ENCODE data around the gene ARHGAP22. TPM values are rescaled to one million over a fixed set of nuclear protein-coding genes. Genes with fewer than 3 reads are reported as not detected.

Gene ARHGAP22
- total RNA-seq, 1 donor from 2014 or later, result 3.4 TPM

DNA sequence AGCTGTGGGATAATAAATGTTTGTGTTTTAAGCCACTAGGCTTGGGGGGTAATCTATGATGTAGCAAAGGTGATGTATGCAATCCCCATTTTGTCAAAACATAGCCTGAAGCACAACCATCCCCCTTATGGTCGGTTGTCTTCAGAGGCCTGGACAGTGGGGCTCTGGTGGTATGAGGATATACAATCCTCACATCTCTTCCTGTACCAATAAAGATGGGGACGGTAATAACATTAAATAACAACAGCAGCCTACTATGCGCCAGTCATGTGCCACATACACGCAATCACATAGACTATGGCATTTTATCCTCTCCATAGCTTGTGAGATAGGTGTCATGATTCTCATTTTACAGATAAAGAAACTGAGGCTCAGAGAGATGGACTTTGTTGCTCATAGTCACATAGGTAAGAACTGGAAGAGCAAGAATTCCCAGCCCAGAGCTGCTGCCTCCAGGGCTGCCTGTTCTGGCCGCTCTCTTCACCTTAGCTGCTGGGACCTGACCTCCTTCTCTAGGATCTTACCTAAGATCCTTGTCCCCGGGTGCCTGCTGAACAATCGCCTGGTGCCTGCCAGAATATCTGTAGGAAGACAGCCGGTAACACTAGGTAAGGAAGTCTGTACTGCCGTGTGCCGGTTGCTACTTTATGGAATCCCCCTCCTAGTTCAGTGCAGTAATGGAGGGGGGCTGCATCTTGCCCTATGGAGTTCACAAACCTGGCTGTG lies 108.6 kb downstream of the ARHGAP22 start:
- intact Hi-C loops (cut with micrococcal nuclease), result no loop called here
- no peak for DNase-seq
- no peak for ATAC-seq

DNA sequence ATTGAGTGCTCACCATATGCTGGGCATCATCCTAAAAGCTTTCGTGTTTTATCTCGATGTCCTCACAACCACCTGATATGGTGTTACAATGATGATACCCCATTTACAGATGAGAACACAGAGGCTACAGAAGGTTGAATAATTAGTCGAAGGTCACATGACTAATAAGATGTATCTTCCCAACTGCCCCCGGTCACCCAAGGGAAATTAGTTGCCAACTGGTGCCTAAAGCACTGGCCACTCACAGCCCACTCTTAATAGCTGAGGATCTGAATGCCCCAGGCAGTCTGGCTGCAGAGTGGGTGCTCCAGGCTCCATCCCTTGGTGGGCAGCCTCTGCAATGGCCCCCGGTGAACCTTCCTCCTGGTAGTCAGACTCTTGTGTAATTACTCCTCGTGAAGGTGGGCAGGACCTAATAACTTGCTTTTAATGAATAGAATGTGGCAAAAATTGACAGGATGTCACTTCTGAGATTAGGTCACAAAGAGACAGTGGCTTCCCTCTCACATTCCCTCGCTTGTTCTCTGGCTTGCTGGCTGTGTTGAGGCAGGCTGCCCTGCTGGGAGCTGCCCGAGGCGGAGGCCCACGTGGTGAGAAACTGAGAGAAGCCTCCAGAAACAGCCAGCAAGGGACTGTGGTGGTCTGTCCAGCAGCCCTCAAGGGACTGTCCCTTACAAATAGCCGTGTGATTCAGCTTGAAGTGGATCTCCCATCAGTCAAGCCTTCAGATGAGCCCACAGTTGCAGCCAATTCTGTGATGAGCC lies 109.4 kb downstream of the ARHGAP22 start:
- intact Hi-C loops (cut with micrococcal nuclease), result no loop called here
- ATAC-seq (no peak), DNase-seq (no peak)

DNA sequence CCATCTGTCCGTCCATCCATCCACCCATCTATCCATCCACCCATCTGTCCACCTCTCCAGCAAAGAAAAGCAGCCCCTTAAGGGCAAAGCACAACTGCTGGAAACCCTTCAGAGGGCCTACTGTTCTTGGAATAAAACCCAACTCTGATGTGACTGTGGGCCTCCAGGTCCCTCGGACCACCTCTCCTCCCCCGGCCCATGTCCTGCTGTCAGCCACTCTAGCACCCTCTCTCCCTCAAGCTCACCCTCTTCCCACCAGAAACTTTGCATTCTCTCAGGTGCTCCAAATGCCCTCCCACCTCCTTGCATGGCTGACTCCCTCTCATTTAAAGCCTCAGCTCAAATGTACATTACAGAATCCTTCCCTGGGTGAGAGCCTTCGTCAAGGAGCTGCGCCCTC lies 110.3 kb downstream of the ARHGAP22 start:
- intact Hi-C loops (cut with micrococcal nuclease), result no loop called here
- no peak for DNase-seq
- no peak for ATAC-seq

DNA sequence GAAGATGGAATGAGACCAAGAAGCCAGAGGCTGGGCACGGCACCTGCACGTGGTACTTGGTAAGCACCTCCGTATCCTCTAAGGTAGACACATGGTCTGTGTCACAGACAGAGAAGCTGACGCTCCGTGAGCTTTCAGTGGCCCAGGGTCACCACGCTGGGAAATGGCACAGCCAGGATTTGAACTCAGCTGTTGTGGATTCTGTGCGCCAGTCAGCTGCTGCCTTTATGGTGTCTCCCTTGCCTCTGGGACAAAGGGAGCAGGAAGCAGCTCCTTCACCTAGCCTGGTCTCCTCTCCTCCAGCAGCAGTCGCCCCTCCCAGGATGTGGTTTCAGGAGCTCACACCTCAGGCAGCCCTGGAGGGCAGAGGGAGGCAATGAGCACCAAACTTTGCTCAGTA lies 110.8 kb downstream of the ARHGAP22 start:
- no peak for DNase-seq
- no peak for ATAC-seq
- intact Hi-C loops (cut with micrococcal nuclease), result no loop called here

DNA sequence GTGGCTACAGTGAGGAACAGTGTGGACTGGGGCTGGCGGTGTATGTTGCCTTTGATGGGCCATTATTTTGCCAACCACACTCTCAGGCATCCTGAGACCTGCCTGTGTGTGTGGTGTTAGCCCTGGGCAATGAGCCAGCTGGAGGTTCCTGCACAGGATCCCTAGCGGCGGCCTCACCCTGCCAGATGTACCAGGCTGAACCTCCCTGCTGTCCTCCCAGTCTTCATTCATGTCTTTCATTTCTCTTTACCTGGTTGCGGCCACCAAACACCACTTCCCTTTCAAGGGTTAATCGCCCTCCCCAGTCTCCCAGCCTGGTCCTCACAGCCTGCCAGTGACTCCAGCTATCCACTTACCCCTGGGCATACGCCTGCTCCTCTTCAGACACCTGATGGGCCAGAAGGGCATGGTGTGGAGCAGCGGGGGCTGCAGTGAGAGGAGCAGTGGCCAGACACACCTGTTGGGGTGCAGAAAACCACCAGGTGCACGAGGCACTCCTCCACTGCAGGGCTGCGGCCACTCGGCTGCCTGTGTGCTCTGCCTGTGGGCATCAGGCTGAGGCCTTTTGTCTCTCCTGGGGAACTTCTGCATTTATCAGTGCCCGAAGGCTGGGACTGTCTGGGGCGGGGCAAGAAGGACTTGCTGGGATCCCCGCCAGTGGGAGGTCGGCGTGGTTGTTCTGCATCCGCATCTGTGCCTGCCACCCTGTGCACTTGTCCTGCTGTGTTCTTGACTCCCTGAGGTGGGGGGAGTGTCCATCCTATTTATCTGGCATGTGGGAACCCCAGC lies 111.6 kb downstream of the ARHGAP22 start:
- ATAC-seq (peak; percentile 82), DNase-seq (peak; percentile 65)
- intact Hi-C loops (cut with micrococcal nuclease), result no loop called here

DNA sequence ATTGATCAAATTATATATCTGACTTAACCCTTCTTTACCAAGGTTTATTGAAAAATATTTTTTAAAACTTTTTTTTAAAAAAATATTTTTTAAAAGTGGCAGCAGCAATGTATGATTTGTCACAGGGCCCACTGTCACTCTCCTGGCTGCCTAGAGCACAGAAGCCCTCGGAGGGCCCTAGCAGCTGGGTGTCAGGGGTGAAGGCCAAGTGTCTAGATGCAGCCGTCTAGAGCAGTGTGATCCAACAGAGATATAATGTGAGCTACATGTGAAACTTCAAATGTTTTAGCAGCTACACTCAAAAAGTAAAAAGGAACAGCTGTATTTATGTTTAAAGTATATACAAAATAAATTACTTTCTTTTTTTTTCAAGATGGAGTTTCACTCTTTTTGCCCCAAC lies 112.7 kb downstream of the ARHGAP22 start:
- intact Hi-C loops (cut with micrococcal nuclease), result no loop called here
- no peak for ATAC-seq
- no peak for DNase-seq

DNA sequence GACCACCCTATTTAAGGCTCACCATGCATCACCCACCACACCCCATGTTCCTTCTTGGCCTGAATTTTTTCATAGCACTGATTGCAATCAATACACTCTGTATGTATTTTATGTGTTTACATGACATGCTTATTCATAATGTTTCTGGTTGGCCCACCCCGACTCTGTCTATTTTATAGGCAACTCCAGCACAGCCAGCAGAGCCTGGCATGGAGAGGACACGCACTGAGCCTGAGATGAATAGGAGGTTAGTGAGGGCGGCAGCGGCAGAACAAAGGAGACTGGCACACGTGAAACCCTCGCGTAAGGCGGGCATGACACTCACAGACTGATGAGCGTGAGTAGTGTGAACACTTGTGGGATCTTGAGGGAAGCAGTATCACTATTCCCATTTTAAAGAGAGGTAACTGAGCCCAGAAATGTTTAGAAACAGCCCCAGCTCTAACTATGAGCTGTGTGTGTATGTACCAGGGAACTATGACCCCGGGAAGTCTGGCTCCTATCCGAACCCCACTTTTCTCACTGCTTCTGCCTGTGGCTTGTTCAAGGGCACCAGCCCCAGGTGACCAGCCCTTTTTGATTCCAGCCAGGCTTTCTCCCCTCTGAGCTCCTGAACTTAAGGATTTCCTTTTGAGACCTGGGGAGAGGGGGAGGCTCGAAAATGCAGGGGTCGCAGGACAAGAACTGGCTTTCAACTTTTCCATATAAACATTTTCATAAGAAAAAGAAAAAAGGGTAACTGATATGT lies 113.3 kb downstream of the ARHGAP22 start:
- no peak for DNase-seq
- no peak for ATAC-seq
- intact Hi-C loops (cut with micrococcal nuclease), result no loop called here

DNA sequence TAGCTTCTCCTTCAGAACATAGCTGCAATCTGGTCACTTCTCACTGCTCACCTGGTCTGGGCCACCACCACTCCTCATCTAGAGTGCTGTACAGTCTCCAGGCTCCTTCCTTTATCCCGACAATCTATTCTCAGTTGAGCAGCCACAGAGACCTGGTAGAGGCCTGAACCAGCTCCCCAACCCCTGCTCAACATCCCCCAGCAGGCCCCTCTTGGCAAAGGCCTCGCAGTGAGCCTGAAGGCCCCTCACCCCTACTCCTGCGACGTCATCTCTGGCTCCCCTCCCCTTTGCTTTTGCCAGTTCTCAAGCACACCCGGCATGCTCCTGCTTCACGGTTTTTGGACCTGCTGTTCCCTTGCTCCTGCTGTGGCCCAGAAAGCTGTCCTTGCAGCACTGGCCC lies 113.9 kb downstream of the ARHGAP22 start:
- no peak for DNase-seq
- intact Hi-C loops (cut with micrococcal nuclease), result no loop called here
- ATAC-seq, result no peak

DNA sequence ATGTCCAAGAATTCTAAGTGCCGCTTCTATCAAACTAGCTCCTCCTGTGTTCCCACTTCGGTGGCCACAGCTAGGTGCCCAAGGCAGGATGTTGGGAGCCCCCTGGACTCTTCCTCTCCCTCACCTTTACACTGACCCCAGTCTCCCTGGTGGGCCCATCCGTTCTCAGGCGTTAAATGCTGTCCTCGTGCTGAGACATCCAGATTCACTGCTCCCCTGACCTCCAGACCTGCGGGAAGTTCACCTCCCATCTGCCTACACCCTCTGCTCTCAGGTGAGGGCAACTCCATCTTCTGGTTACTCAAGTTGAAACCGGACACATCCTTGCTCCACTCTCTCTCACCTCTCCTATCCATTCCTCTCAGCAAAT lies 114.3 kb downstream of the ARHGAP22 start:
- ATAC-seq (no peak), DNase-seq (no peak)
- intact Hi-C loops (cut with micrococcal nuclease), result no loop called here

DNA sequence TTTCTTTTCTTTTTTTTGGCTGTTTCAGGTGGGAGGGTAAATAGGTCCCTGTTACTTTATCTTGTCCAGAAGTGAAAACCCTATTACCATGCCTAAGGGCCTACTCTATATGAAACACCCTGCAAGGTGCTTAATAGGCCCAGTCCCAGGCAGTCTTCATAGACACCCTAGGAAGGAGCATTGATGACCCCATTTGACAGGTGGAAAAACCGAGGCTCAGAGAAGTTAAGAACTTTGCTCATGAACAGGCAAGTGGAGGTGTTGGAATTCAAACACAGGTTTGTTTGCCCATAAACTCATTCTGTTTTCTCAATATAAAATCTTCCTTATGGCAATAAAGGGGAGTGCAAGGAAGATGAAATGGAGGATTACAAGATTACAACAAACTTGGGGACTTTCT lies 115.8 kb downstream of the ARHGAP22 start:
- no peak for ATAC-seq
- intact Hi-C loops (cut with micrococcal nuclease), result no loop called here
- no peak for DNase-seq

DNA sequence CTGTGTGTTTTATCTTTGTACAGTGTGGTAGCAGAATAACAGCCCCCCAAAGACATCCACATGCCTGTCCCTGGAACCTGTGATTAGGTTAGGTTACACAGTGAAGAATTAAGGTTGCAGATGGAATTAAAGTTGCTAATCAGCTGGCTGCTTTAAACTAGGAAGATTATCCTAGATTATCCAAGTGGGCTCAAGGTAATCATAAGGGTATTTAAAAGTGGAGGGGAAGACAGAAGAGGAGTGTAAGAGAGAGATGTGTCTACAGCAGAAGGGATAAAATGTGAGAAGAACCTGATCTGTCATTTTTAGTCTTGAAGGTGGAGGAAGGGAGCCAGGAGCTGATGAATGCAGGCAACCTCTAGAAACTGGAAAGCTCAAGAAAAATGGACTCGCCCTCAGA lies 117.6 kb downstream of the ARHGAP22 start:
- DNase-seq (no peak), ATAC-seq (no peak)
- intact Hi-C loops (cut with micrococcal nuclease), result no loop called here

DNA sequence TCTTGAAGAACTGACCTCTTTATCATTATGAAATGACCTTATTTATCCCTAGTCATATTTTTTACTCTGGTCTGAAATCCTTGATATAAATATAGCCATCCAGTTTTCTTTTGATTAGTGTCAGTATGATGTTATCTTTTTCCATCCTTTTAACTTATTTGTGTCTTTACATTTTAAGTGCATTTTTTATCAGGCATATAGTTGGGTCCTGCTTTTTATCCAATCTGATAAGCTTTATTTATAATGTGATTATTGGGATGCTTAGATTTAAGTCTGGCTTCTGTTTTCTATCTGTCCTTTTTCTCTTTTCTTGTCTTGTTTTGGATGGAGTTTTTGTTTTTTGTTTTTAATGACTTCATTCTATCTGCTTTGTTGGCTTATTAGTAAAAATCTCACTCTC lies 119.2 kb downstream of the ARHGAP22 start:
- intact Hi-C loops (cut with micrococcal nuclease), result no loop called here
- no peak for ATAC-seq
- DNase-seq, result no peak

DNA sequence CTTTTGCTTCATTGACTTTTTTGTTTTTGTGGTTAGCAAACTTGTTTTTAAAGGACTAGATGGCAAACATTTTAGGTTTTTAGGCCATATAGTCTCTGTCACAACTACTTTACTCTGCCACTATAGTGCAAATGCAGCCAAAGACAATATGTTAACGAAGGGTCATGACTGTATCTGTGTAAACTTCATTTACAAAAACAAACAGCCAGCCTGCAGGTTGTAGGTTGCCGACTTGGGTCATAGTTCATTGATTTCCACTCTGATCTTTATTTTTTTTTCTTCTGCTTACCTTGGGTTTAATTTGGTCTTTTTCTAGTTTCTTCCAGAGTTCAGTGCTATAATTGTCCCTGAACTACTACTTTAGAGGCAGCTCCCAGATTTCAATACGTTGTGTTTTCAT lies 120.0 kb downstream of the ARHGAP22 start:
- intact Hi-C loops (cut with micrococcal nuclease), result no loop called here
- DNase-seq (no peak), ATAC-seq (no peak)

DNA sequence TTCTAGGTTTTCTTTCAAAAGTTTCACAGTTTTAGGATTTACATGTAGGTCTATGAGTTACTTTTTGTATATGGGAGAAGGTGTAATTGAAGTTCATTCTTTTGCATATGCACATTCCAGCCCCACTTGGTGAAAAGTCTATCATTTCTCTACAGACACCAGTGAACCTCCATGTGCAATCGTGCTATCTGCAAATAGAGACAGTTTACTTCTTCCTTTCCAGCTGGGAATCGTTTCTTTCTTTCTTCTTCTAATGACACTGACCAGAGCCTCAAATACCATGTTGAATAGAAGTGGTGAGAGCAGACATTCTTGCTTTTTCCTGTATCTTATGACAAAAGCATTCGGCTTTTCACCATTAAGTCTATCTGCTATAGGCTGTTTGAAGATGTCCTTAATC lies 122.7 kb downstream of the ARHGAP22 start:
- intact Hi-C loops (cut with micrococcal nuclease), result no loop called here
- no peak for ATAC-seq
- DNase-seq, result no peak

DNA sequence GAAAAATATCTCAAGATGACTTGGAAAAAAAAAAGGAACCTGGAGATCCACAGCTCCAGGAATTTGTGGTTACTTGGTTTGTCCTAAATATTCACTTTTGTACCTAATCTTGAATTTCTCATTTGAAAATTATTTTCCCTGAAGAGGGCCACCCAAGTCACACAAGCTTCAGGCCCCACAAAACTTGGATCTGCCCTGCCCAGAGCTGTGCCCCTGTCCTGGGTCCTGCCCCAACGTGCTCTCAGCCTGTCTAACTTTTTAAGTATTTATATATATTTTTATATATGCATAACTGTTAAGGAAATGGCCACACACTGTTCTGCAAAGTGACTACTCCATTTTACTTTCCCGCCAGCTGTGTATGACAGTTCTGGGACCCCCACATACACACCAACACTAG lies 123.5 kb downstream of the ARHGAP22 start:
- DNase-seq (no peak), ATAC-seq (no peak)
- intact Hi-C loops (cut with micrococcal nuclease), result no loop called here

DNA sequence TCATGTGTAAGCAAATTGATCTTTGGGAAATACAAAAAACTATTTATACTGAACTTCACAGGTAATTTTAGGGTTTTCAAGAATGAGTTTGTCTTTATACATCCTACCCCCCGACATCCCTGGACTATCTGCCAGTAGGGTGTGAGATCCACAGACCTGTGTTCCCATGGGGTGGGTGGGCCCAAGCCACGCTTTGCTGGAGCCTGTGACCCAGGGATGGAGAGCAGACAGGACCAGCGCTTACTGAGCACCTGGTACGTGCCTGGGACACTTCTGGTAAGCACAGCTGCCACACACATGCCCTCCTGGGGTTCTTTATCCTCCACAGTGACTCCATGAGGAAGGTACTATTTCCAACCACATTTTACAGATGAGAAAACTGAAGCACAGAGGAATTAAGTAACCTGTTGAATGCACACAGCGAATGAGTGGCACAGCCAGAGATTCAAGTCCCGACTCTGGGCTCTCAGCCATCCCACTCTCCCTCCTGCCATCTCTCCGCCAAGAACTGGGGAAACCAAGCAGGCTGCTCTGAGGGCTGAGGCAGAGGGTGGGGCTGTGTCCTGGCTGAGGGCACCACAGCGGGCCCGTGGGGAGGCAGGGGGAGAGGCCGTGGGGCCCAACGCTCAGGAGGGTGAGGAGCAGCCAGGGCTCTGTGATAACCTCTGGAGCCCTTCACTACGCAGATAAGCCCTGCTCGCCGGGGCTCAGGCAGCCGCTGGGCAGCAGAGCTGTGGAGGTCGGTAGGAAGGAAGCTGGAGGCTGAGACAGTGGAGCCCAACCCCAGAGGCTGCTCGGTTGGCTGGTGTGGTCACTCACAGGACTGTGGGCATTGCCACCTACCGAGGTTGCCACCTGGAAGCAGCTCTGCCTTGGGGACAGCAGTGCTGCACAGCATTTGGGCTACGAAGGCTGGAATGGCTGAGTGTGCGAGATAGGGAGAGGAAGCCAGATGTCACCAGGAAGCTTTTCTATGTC lies 124.2 kb downstream of the ARHGAP22 start:
- DNase-seq (peak; percentile 51), ATAC-seq (peak; percentile 91)
- intact Hi-C loops (cut with micrococcal nuclease), result no loop called here

DNA sequence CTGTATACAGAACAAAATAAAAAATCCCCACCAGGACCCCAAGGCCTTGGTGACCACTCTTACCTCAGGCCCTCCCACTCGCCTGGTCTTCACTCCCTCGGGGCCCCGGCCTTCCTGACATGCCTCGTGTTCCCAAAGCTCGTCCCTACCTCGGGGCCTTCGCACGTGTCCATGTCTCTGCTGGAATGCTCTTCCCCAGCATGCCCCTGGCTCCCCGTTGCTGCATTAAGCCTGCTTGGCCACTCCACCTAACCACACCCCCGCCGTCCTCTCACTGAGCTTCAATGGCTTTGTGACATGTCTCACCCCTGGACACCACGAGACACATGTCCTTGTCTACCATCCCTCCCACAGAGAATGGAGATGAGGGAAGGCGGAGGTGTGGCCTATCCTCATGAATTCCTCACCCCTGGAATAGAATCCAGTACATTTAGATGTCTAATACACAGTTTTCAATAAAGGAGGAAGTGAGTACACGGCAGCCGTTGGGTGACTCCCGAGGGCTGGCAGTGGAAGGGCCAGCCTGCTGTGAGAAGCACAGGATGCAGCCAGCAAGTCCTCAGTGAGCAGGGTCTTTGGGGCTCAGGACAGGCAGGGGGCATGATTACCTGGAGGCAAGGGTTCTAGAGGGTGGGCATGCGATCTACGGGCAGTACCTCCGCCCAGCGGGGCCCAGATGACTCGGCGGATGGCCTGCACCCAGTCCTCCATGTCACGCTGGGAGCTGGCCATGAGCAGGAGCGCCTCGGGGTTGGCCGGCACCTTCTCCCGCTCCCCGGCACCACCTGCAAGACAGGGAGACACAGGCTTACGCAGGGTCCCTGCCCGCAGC lies 125.7 kb downstream of the ARHGAP22 start:
- ATAC-seq, result no peak

DNA sequence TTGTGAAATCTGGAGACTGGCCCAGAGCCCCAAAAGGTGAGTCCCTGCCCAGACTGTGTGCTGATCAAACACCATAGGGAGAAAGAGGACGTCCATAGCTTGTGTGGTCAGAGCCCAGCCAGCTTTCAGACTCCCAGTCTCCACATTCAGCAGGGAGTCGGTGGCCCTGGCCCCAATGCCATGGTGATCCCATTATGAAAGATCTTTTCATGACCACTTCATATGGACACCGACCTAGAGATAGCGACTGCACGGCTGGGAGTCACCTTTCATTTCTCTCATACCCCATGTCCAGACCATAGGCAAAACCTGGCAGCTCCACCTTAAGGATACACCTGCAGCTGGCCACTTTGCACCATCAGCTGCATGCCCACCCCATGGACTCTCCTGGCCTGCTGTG lies 126.4 kb downstream of the ARHGAP22 start:
- intact Hi-C loops (cut with micrococcal nuclease), result no loop called here
- DNase-seq, result no peak
- ATAC-seq, result no peak

More for the DNA sequence above, 125.7 kb downstream of the ARHGAP22 start:
- intact Hi-C loops (cut with micrococcal nuclease), result no loop called here
- DNase-seq, result peak; percentile 20
